Measurements from ENCODE around the gene KLRG1.

Gene KLRG1

GRCh38 chr12:9040484-9041186 is 51.3 kb downstream of the KLRG1 start:
- no peak overlapping the region for H3K4me3 ChIP-seq (ENCODE audit: low read depth, low read length, poor library complexity, severe bottlenecking)
- H3K9ac ChIP-seq (ENCODE audit: low read length), result no peak overlapping the region
- no peaks in the 10 kb centered on the region for H3K27me3 ChIP-seq (ENCODE audit: insufficient read depth, low read length)
- no peak overlapping the region for H3K27ac ChIP-seq (ENCODE audit: low read depth, low read length, poor library complexity, severe bottlenecking)
- no peaks in the 10 kb centered on the region for H3K9me2 ChIP-seq (ENCODE audit: low read depth, low read length)
- no peak for TF ChIP-seq EZH2 (IDR thresholded peaks at IDR 0.05; ENCODE audit: borderline replicate concordance, low read length)
- TF ChIP-seq CTCF (IDR thresholded peaks at IDR 0.05; ENCODE audit: low read length), result no peak
- no peaks in the 10 kb centered on the region for H3K36me3 ChIP-seq (ENCODE audit: insufficient read depth, low read length)
- no peaks in the 10 kb centered on the region for H3K79me2 ChIP-seq (ENCODE audit: insufficient read depth, low read length)
- no peaks in the 10 kb centered on the region for H3K9me3 ChIP-seq (ENCODE audit: low read length)
- no peaks in the 10 kb centered on the region for H3K4me1 ChIP-seq (ENCODE audit: insufficient read depth, low read length, severe bottlenecking)
- H3K4me2 ChIP-seq (ENCODE audit: low read length), result no peak overlapping the region
- H3F3A ChIP-seq (ENCODE audit: insufficient read depth, low read length), result no peaks in the 10 kb centered on the region
- no peak overlapping the region for H2AFZ ChIP-seq (ENCODE audit: low read length)
- H4K20me1 ChIP-seq (ENCODE audit: insufficient read depth, low read length), result no peaks in the 10 kb centered on the region

GRCh38 chr12:9041321-9041720 is 52.0 kb downstream of the KLRG1 start:
- no peaks in the 10 kb centered on the region for H3F3A ChIP-seq (ENCODE audit: insufficient read depth, low read length)
- H3K36me3 ChIP-seq (ENCODE audit: insufficient read depth, low read length), result no peaks in the 10 kb centered on the region
- H3K79me2 ChIP-seq (ENCODE audit: insufficient read depth, low read length), result no peaks in the 10 kb centered on the region
- TF ChIP-seq CTCF (IDR thresholded peaks at IDR 0.05; ENCODE audit: low read length) (no peak), EZH2 (IDR thresholded peaks at IDR 0.05; ENCODE audit: borderline replicate concordance, low read length) (no peak)
- no peak overlapping the region for H3K4me3 ChIP-seq (ENCODE audit: low read depth, low read length, poor library complexity, severe bottlenecking)
- no peaks in the 10 kb centered on the region for H3K9me2 ChIP-seq (ENCODE audit: low read depth, low read length)
- no peak overlapping the region for H3K4me2 ChIP-seq (ENCODE audit: low read length)
- no peak overlapping the region for H3K27ac ChIP-seq (ENCODE audit: low read depth, low read length, poor library complexity, severe bottlenecking)
- H3K9ac ChIP-seq (ENCODE audit: low read length), result no peak overlapping the region
- H4K20me1 ChIP-seq (ENCODE audit: insufficient read depth, low read length), result no peaks in the 10 kb centered on the region
- H2AFZ ChIP-seq (ENCODE audit: low read length), result no peak overlapping the region
- H3K9me3 ChIP-seq (ENCODE audit: low read length), result no peaks in the 10 kb centered on the region
- no peaks in the 10 kb centered on the region for H3K4me1 ChIP-seq (ENCODE audit: insufficient read depth, low read length, severe bottlenecking)
- H3K27me3 ChIP-seq (ENCODE audit: insufficient read depth, low read length), result no peaks in the 10 kb centered on the region

GRCh38 chr12:9043766-9044165 is 54.4 kb downstream of the KLRG1 start:
- no peaks in the 10 kb centered on the region for H4K20me1 ChIP-seq (ENCODE audit: insufficient read depth, low read length)
- no peak overlapping the region for H3K4me3 ChIP-seq (ENCODE audit: low read depth, low read length, poor library complexity, severe bottlenecking)
- TF ChIP-seq CTCF (IDR thresholded peaks at IDR 0.05; ENCODE audit: low read length) (no peak), EZH2 (IDR thresholded peaks at IDR 0.05; ENCODE audit: borderline replicate concordance, low read length) (no peak)
- no peak overlapping the region for H3K4me2 ChIP-seq (ENCODE audit: low read length)
- H3K27ac ChIP-seq (ENCODE audit: low read depth, low read length, poor library complexity, severe bottlenecking), result no peak overlapping the region
- H3K9me3 ChIP-seq (ENCODE audit: low read length), result no peaks in the 10 kb centered on the region
- H3K9ac ChIP-seq (ENCODE audit: low read length), result no peak overlapping the region
- no peaks in the 10 kb centered on the region for H3K4me1 ChIP-seq (ENCODE audit: insufficient read depth, low read length, severe bottlenecking)
- H2AFZ ChIP-seq (ENCODE audit: low read length), result no peak overlapping the region
- no peaks in the 10 kb centered on the region for H3K79me2 ChIP-seq (ENCODE audit: insufficient read depth, low read length)
- H3K36me3 ChIP-seq (ENCODE audit: insufficient read depth, low read length), result no peaks in the 10 kb centered on the region
- no peaks in the 10 kb centered on the region for H3K27me3 ChIP-seq (ENCODE audit: insufficient read depth, low read length)
- no peaks in the 10 kb centered on the region for H3K9me2 ChIP-seq (ENCODE audit: low read depth, low read length)
- no peaks in the 10 kb centered on the region for H3F3A ChIP-seq (ENCODE audit: insufficient read depth, low read length)

All from OCI-LY1 (cell line).